HG02763 (cell line): Measurements from ENCODE around the gene FAM193B.

Source experiments
- ATAC-seq: cut with Tn5 transposase; IDR thresholded peaks from one replicate; pipeline ENCODE4 v1.9.1; 2021; ENCODE audit warnings: mild to moderate bottlenecking, moderate library complexity; ENCODE audit not compliant: unreplicated experiment

The FAM193B gene

DNA sequence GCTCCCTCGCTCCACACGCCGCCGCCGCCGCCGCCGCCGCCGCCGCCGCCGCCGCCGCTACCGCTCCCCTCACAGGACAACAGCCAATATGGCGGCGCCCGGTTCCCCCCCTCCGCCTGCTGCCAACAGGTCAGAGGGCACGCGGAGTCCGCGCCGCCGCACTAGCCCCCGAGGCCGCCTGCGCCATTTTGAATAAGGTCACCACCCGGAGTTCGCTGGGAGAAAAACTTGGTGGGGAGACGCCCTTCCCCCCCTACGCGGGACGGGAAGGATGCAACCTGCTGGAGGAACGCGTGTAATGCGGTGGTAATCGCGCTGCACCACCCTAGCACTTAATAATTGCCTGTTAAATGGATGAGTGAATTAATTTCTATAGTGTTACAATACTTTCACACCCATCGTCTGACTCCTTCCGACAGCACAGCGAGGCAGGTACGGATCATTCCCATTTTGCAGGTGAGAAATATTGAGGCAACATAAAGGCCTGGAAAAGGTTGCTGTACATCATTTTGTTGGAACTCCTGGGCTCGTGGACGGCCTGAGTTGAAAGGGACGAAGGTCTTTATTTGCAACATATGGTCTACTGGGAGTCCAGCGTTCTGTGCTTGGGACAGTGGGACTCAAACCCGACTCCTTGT, at the start of gene FAM193B:
Gene FAM193B (minus strand): TSS at position 90 of the 638 bp plus-strand sequence. CDS start 105 bp downstream, outside the sequence.
- ATAC-seq = peak; percentile 88

DNA sequence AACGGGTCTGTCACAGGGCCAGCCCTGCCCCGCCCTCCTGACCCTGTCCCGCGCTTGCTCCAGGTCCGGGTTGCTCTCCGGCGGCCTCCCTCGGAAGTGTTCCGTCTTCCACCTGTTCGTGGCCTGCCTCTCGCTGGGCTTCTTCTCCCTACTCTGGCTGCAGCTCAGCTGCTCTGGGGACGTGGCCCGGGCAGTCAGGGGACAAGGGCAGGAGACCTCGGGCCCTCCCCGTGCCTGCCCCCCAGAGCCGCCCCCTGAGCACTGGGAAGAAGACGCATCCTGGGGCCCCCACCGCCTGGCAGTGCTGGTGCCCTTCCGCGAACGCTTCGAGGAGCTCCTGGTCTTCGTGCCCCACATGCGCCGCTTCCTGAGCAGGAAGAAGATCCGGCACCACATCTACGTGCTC, 49.8 kb upstream of the FAM193B start:
- no peak for ATAC-seq

DNA sequence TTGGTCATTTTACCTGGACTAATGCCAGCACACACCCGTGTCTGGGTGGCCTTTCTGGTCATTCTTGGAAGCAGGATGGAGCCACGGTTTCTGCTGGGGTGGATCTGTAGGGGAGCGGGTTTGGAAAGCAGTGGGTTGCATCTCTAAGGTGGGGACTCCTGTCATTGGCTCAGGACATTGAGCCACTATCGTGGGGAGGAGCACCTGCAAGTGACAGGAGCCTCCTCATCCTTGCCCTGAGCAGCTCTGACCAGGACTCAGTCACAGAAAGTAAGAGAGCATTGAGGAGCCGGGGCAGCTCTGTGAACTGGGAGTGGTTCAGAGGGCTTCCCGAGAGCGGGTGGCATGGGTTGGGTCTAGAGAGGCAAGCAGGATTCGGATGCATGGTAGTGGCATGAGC, 49.3 kb upstream of the FAM193B start:
- no peak for ATAC-seq

DNA sequence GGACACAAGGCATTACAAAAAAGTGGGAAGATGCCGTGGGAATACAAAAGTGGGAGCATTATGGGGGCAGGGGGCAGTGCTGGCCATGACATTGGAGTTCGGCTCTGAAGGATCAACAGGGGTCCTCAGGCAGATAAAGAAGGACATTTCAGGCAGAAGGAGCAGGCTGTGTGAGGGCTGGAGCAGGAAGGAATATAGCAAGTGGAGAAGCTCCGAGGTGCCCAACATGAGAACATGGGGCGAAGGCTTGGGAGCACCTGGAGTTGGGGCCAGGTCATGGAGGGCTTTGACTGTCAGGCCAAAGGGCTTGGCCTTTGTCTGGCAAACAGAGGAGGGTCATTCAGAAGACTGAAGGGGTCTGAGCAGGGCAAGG, 48.1 kb upstream of the FAM193B start:
- ATAC-seq = no peak

DNA sequence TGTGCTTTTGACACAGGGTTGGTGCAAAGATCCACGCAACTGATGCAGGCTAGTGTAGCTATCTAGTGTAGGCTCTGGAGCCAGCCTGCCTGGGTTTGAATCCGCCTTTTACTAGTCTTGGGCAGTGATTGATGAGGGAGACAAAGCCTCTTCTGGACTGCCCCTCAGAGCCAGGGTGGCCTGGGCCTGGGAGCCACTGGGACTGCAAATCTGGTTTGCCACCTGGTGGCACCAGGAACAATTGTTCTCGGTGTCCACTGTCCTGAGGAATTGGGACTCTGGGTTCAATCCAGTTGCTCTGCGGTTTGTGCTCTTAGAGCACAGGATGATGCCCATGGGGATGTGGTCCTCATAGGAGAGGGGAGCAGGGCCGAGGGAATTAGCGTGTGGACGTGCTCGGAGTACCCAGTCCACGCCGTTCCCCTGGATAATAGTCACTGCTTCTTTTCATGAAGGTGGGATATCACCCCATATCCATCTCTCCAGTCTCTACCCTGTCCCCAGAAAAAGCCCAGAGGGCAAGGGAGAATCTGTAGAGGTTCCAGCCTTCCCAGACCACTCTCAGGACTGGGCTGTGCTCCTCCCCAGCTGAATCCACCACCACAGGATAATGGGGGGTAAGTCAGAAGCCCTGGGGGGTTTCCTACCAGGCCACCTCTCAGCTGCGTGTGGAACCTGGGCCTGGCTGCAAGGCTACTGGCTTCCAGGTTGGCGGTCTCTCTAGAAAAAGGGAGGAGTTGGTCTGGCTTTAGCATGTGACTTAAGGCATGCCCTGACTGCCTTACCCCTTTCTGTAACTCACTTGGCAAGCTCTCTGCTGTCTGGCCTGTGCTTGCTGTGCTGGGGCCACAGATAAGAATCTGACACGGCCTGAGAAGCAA, 47.5 kb upstream of the FAM193B start:
- ATAC-seq = no peak

DNA sequence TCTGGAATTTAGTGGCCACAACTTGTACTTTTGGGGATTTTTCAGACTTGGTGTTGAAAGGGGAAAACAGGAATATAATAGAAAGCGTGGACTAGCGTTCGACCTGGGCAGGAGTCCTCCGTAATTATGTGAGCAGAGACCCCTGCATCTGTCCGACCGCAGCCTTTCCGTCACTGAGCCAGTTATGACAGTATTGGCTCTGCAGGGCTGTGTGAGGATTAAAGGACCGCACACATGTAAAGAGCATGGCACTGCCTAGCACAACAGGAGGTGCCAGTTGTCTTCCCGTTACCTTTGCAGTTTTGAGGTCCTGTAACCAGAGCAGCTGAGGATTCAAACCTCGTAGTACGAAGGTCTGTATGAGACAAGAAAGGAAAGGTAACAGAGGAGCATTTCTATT, 46.8 kb upstream of the FAM193B start:
- no peak for ATAC-seq

DNA sequence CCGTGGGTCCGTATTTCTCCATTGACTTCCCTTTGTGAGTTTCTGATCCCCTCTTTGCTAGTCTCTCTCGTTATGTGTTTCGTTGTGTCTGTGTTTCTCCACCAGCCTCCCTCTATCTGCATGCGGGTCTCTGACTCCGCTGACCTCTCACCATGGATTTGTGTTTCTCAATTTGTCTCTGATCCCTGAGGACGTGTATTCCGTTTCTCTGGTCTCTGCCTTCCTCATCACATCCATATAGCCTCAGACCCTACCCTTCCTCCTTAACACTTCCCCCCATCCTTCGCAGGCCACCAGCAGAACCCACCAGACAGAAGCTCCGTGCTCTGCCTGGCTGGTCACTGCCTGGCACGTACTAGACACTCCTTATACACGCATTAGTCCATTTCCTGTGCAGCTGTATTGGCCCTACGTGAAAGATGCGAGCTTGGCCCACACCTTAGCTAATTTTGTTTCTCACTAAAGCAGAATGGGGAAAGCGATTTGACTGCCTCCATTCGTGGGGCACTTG, 46.2 kb upstream of the FAM193B start:
- ATAC-seq = no peak

DNA sequence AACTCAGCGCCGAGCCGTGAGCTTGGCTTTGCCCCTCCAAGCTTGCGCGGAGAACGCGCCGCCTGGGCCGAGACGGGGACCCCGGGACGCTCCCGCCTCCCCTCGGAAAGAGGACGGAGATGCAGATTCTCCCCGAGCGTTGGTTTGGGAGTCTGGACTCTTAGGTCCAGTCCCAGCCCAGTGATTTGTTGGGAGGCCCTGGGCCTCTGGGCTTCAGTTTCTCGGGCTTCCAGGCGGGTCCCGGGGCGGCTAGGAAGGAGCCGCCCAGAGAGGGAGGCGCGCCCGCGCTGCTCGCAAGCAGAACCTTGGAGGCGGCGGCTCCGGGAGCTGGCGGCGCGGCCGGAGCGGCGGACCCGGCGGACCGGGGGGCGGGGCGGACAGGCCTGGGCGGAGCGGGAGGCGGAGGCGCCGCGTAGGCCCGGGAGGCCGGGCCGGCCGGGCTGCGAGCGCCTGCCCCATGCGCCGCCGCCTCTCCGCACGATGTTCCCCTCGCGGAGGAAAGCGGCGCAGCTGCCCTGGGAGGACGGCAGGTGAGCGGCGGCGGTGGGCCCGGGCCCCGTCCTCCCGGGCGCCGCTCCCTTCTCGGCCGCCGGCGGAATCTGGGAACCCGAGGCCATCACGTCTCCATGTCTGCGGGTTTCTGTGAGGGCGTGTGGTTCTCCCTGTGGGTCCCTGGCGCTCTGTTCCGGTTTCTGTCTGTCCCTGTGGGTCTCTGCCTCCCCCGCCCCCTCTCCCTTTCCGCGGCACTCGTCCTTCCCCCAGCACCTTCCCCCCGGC, 45.6 kb upstream of the FAM193B start, which contains the start of gene B4GALT7:
Gene B4GALT7 (plus strand): TSS at position 402 of the 777 bp plus-strand sequence. CDS start 79 bp downstream, at position 481.
- peak; percentile 88 for ATAC-seq

DNA sequence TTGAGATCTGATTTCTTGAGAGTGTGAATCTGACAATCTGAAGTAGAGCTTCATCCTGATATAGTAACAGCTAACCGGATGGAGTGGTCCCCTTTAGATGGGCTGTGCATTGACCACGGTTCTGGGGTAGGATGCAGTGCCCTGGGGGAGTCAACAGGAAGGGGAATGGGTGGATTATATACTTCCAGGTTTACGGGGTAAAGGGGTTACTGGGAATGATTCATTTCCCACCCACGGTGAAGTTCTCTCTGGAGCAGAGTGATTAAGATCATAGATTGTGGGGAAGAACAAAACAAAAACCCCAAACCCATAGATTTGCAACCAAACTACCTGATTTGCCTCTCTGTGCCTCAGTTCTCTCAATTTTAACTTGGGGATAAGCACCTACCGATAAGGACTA, 44.1 kb upstream of the FAM193B start:
- ATAC-seq = no peak

DNA sequence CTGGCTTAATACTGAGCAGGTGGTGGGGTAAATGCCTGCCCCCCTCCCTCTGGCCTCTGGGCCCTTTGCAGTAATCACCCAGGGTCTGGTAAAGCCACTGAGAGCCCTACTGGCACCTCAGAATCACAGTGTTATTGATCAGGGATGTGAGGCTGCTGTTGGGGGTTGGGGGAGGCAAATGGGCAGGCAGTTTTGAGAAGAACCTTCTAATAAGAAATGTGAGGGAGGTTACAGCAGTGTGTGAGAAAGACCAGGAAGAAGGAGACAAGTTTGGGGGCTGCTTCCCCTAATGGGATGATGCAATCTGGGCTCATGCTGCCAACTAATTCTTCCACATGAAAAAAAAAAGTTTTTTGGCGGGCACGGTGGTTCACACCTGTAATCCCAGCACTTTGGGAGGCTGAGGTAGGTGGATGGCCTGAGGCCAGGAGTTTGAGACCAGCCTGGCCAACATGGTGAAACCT, 42.4 kb upstream of the FAM193B start:
- no peak for ATAC-seq

DNA sequence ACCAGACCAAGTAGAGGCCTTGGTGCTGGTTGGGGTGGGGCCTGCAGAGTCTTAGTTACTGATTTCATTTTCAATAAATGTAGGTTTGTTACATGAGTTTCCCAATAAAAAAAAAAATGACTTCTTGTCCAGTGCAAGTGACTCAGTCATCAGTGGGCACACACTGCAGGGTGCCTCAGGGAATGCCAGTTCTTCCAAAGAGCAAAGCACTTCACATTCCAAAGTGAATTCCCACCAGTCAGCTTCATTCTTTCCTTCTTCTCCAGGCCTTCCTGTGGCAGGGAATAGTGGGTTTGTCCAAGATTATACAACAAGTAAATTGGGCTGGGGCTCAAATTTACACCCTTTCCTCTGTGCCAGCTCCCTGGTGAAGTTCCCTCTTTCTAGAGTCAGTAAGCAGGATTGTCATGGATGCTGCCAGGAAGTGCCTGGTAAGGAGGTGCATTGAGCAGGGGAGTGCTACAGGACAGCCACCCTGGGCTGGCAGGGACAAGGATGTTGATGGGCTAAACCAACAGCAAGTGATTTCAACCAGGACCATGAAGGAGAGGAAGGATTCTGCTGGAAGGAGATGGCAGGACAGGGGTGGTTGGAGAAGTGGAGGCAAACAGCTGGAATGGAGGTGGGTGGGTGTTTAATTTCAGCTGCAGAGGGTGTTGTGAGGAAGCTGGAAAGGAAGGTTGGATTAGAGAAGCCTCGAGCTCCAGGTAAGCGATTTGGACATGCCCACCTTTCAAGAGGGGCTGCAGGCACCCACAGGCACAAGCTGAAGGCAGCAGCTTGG, 41.8 kb upstream of the FAM193B start:
- no peak for ATAC-seq

DNA sequence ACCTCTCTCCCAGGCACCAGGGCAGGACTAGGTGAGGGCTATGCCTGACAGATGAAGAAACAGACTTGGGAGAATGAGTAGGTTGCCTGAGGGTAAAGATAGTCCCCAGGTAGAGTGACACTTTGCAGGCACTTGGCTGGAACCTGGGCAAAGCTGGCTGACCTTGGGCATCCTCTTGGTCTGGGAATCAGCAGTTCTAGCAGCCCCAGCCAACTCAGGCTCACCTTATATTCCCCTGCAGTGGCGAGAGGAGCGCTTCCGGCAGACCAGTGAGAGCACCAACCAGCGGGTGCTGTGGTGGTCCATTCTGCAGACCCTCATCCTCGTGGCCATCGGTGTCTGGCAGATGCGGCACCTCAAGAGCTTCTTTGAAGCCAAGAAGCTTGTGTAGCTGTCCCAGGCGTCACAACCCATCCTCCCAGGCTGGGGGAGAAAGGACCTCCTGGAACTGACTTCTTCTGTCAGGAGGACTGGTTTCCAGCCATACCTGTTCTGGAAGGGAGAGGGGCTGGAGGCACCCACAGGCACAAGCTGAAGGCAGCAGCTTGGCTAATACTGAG, 40.7 kb upstream of the FAM193B start:
- ATAC-seq = no peak

DNA sequence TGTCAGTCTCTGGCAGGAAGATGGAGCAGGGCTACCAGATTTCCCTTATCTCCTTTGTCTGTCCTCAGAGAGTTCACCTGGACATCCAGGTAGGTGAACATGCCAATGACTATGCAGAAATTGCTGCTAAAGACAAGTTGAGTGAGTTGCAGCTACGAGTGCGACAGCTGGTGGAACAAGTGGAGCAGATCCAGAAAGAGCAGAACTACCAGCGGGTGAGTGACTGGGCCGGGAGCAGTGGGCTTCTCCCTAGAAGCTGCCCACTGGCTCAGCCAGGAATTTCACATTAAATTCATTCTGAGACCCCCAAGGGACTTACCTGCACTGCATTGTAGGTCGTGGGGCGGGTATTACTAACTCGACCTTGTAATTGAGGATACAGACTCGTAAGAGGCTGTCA, 39.7 kb upstream of the FAM193B start:
- ATAC-seq = no peak

DNA sequence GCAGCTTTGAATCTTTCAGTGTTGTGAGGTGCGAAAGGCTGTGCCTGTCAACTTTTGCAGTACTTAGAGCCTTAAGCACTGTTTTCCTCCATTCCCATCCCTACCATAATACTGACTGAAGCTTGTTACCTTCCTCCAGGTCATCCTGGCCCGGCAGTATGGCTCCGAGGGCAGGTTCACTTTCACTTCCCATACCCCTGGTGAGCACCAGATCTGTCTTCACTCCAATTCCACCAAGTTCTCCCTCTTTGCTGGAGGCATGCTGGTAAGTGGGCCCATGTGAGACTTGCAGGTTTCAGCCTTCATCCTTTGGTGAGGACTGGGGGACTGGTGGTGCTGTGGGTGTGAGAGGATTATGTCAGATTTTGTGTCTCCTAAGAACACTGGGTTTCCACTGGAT, 39.1 kb upstream of the FAM193B start:
- ATAC-seq = no peak

DNA sequence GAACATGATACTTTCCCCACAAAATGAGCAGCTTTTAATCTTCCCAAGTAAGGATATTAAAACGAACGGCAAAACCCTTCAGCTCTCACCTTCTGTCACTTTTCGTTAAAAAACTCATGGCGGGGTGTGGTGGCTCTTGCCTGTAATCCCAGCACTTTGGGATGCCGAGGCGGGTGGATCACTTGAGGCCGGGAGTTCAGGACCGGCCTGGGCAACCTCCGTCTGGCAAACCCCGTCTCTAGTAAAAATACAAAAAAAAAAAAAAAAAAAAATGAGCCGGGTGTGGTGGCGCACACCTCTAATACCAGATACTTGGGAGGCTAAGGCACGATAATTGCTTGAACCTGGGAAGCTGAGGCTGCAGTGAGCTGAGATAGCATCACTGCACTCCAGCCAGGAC, 38.5 kb upstream of the FAM193B start:
- ATAC-seq = no peak

DNA sequence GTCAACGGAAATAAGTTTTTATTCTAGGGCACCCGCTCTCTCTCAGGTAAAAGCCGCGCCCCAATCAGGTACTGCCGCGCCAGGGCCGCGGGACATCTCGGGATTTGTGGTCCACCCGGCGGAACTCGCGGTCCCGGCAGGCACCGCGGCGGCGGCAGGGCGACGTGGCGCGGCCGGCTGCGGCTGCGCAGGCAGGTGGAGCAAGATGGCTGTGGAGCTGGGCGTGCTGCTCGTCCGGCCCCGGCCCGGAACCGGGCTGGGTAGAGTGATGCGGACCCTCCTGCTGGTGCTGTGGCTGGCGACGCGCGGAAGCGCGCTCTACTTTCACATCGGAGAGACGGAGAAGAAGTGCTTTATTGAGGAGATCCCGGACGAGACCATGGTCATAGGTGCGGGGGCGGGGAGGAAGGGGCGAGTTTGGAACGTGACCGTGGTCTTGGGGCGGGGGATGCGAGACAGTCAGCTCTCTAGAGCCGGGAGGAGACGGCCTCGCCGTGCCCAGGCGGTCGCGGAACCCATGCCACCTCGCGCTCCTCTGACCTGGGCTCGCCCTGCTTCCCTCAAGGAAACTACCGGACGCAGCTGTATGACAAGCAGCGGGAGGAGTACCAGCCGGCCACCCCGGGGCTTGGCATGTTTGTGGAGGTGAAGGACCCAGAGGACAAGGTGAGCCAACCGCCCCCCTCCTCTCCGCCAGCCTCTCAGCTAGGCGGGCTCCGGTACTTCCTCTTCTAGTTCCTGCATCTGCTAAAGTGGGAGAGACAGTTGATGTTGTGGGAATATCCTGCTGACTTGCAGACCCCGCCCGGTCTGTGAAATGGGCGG, 37.9 kb upstream of the FAM193B start, which contains the start of gene TMED9:
Gene TMED9 (plus strand): TSS at position 194 of the 825 bp plus-strand sequence. CDS start 12 bp downstream, at position 206.
- ATAC-seq = peak; percentile 98

DNA sequence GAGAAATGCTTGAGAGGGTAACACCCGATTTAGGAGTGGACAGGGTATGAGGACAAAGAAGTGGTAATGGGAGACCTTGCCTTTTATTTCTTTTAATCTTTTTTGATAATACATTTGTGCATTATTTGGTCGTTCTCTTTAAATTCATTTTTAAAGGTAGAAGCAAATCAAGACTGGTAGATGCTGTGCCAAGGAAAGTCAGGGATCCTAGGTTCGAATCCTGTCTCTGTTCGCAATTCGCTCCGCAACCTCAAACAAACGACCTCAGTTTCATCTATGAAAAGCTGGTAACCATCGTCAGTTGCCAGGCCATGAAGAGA, 37.3 kb upstream of the FAM193B start:
- ATAC-seq = no peak

DNA sequence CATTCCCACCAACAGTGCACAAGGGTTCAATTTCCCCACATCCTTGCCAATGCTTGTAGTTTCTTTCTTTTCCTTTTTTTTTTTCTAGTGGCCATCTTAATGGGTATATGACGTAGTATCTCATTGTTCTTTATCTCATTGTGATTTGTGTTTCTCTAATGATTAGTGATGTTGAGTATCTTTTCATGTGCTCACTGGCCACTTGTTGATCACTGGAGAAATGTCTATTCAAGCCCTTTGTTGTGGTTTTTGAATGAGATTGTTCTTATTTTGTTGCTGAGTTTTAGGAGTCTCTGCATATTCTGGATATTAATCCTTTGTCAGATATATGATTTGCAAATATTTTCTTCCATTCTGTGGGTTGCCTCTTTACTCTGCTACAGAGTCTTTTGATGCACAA, 36.0 kb upstream of the FAM193B start:
- ATAC-seq = no peak

DNA sequence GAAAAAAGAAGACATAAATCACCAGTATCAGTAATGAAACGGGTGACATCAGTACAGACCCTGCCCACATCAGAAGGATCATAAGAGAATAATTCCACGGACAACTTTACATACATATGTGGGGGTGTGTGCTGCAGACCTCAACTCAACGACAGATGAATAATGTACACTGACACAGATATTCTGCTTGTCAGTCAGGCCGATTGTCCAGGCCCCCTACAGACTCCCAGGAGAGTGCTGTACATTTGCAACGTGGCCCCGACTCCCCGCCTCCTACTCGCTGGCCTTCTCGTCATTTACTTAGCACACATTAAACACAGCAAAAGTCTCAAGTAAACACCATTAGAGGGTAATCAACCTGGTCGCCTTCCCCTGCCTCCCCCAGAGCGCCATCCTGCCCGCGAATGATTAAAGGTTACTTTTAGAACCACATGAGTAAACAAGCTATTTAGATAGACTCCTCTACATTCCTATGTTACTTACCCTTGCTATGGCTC, 34.1 kb upstream of the FAM193B start:
- no peak for ATAC-seq
